HCT116 (cell line): ENCODE data around the gene KLHL10.

ENCODE experiments used
- CEBPB ChIP-seq: IDR thresholded peaks from 2 replicates; pipeline ENCODE4 v1.6.1; 2012; ENCODE audit warnings: low read depth
- FOSL1 ChIP-seq: IDR thresholded peaks from 2 replicates; pipeline ENCODE4 v1.6.1; 2012; ENCODE audit warnings: low read depth
- MAX ChIP-seq: IDR thresholded peaks from 2 replicates; pipeline ENCODE4 v1.6.1; 2012
- POLR2A ChIP-seq: IDR thresholded peaks from 2 replicates; pipeline ENCODE4 v1.7.0; 2011; ENCODE audit warnings: borderline replicate concordance; ENCODE audit not compliant: insufficient read depth, insufficient read length; ENCODE audit errors: extremely low read depth
- POLR2AphosphoS5 ChIP-seq: IDR thresholded peaks from 2 replicates; pipeline ENCODE4 v1.6.1; 2011; ENCODE audit warnings: mild to moderate bottlenecking, low read depth, low read length, moderate library complexity
- RAD21 ChIP-seq: IDR thresholded peaks from 2 replicates; pipeline ENCODE4 v1.6.1; 2012; ENCODE audit warnings: low read depth, mild to moderate bottlenecking
- REST ChIP-seq: IDR thresholded peaks from 2 replicates; pipeline ENCODE4 v1.6.1; 2012; ENCODE audit warnings: low read depth
- SIN3A ChIP-seq: IDR thresholded peaks from 2 replicates; pipeline ENCODE4 v1.6.1; 2012; ENCODE audit warnings: low read depth
- TCF7L2 ChIP-seq: IDR thresholded peaks from 2 replicates; pipeline ENCODE4 v1.7.0; 2011; ENCODE audit warnings: borderline replicate concordance, inconsistent platforms; ENCODE audit not compliant: insufficient read depth, insufficient read length; ENCODE audit errors: extremely low read depth
- TF ChIP-seq, protein P1 (sequence below), 3 experiments: fragments of 200-600 bp in 1 of 3; sonication (generic) in 1 of 3; IDR thresholded peaks in 2 of 3; conservative IDR thresholded peaks in 1 of 3; 2 replicates each; pipeline ENCODE4 v1.5.1; 2012 to 2017; ENCODE audit warnings: low read depth in 2 of 3, low read length in 2 of 3, antibody characterized with exemption in 1 of 3, borderline replicate concordance in 1 of 3, control low read depth in 1 of 3, mild to moderate bottlenecking in 1 of 3, mixed read lengths in 1 of 3, mixed run types in 1 of 3, moderate library complexity in 1 of 3; ENCODE audit not compliant: insufficient read depth in 1 of 3

DNA sequence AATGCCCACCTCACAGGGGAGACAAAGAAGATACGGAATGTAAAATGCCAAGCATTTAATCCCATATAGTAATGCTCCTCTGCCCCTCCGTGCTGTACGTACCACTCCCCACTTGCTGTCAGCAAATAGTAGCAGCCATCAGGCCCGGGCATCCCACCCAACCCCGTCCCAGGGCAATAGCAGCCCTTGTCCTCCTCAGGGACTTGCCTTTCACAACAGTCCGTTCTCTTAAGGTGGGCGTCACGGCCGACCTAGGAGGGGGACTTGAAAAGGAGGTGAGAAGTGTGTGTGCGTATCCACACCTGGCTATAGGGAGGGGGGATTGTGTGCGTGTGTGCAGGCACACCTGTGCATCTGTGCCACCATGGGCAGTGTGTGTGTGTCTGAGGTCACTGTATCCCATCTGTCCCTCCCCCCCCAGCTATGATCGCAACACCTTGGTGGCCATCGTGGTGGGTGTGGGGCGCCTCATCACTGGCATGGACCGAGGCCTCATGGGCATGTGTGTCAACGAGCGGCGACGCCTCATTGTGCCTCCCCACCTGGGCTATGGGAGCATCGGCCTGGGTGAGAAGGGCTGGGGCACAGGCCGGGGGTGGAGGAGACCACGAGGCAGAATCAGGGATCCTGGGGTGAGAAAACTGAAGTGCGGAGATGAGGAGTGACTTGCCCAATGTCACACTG lies 20.8 kb upstream of the KLHL10 start:
- TF ChIP-seq TCF7L2 (no peak), POLR2AphosphoS5 (no peak), REST (no peak), POLR2A (no peak), RAD21 (no peak), MAX (no peak), FOSL1 (no peak), CEBPB (no peak), SIN3A (no peak)
- TF ChIP-seq, protein P1, sequence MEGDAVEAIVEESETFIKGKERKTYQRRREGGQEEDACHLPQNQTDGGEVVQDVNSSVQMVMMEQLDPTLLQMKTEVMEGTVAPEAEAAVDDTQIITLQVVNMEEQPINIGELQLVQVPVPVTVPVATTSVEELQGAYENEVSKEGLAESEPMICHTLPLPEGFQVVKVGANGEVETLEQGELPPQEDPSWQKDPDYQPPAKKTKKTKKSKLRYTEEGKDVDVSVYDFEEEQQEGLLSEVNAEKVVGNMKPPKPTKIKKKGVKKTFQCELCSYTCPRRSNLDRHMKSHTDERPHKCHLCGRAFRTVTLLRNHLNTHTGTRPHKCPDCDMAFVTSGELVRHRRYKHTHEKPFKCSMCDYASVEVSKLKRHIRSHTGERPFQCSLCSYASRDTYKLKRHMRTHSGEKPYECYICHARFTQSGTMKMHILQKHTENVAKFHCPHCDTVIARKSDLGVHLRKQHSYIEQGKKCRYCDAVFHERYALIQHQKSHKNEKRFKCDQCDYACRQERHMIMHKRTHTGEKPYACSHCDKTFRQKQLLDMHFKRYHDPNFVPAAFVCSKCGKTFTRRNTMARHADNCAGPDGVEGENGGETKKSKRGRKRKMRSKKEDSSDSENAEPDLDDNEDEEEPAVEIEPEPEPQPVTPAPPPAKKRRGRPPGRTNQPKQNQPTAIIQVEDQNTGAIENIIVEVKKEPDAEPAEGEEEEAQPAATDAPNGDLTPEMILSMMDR (IDR thresholded peaks at IDR 0.05 in 2 of 3, conservative IDR thresholded peaks at IDR 0.05 in 1 of 3; ENCODE audit: borderline replicate concordance in 1 of 3, insufficient read depth in 1 of 3, low read depth in 2 of 3, low read length in 2 of 3) = no peak
